G401.6 (cell line): ENCODE data around the gene UBE2Z.

Source experiments
- FAIRE-seq: peaks from 2 replicates; lab custom pipeline; 2012; peaks lifted over from hg19 to GRCh38; lab: Jason Lieb, UNC

The UBE2Z gene

GRCh38 chr17:48960834-48961515 is 52.8 kb downstream of the UBE2Z start:
- no peak for FAIRE-seq

GRCh38 chr17:48961516-48962233 is 53.5 kb downstream of the UBE2Z start:
- FAIRE-seq = no peak

DNA sequence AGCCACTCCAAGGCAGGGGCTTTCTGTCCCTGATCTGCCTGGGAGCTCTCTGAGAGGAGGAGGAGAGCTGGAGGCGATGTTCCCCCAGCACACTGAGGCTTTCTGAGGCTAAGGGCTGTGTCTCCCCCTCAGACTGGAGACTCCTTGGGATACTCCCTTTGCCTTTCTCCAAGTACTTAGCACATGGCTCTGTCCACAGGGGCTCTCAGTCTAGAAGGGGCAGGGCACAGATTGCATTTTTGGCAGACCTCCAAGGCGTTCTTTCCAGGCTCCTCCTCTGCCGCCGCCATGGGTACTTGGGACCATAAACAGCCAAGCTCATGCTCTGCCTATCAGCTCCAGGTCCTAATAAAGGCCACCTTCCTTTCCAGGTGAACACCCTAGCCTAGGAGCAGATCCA is 62.0 kb downstream of the UBE2Z start:
- FAIRE-seq = no peak

DNA sequence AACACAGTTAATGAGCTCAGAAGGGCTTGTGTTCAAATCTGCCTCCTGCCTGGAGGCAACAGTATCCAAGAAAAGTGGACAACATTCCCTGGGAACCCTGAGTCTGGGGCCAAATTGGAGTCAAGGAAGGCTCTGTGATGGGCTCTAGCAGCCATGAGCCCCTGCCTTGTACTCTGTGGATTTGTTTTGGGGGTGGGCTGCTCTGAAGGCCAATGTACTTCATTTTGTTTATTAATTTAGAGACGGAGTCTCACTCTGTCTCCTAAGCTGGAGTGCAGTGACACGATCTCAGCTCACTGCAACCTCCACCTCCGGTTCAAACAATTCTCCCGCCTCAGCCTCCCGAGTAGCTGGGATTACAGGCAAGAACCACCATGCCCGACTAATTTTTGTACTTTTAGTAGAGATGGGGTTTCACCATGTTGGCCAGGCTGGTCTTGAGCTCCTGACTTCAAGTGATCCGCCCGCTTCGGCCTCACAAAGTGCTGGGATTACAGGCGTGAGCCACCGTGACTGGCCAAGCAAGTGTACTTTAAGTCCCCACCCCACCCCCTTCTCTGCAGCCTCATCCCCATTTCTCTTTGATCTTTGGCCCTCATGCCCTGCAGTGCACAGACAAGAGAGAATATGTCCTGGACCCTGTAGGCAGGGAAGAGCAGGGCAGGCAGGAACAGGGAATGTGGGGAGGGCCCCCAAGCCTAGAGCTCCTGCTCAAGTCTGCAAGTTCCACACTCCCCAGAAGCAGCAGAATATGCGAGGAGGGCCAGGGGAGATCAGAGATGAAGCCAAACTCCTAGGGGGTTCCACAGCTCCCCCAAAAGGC is 62.9 kb downstream of the UBE2Z start:
- no peak for FAIRE-seq

DNA sequence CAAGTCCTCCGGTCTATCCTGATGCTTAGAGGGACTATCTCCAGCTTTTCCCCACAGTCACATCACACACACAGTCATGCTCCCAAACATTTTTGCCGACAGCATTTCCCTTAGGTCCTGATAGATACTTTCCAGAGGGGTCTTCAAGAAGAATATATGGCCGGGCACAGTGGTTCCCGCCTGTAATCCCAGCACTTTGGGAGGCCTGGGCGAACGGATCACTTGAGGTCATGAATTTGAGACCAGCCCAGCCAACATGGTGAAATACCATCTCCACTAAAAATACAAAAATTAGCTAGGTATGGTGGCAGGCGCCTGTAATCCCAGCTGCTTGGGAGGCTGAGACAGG is 64.5 kb downstream of the UBE2Z start:
- no peak for FAIRE-seq

DNA sequence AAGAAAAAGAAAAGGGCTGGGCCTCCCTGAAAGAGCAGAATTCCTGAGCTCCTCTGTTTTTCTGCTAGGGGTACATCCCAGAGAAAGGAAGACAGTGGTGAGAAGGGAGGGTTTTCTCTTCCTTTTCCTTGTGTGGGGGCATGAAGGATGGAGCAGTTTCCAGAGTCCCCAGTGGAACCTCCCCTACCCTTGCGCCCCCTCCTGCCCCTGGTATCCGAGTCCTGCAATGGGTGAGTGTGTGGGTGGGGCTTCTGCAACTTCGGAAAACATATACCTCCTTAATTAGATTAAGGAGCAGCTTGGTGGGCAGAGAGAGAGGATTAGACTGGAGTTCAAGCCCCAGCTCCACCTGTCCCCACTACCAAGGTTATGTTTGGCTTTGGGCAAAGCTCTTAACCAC is 65.6 kb downstream of the UBE2Z start:
- FAIRE-seq = no peak
